NCI-H2196 (cell line): ENCODE results near the gene POMC.
"Not testable (repeated sequence)": the region's sequence is repeated elsewhere in the genome, so short reads cannot be mapped to it uniquely, and the experiment has no call there.

Experiments
- DNase-seq: peaks from one replicate; lab custom pipeline; 2025; ENCODE audit not compliant: unreplicated experiment; lab: John Stamatoyannopoulos, UW

Gene POMC

GRCh38 chr2:25140535-25140934 is 27.8 kb downstream of the POMC start:
- not testable (repeated sequence) for DNase-seq

GRCh38 chr2:25132693-25133092 is 35.7 kb downstream of the POMC start:
- no peak for DNase-seq

- no peak for DNase-seq
Observed at GRCh38 chr2:25132299-25132635, 36.1 kb downstream of the POMC start.

GRCh38 chr2:25131567-25132298 is 36.6 kb downstream of the POMC start:
- no peak for DNase-seq

GRCh38 chr2:25131253-25131566 is 37.2 kb downstream of the POMC start:
- DNase-seq: no peak

- DNase-seq: no peak
Observed at GRCh38 chr2:25129901-25130520, 38.4 kb downstream of the POMC start.

GRCh38 chr2:25127646-25128045 is 40.7 kb downstream of the POMC start:
- no peak for DNase-seq

- DNase-seq: not testable (repeated sequence)
Observed at GRCh38 chr2:25127071-25127470, 41.3 kb downstream of the POMC start.

GRCh38 chr2:25125976-25126375 is 42.4 kb downstream of the POMC start:
- DNase-seq: no peak

GRCh38 chr2:25125189-25125588 is 43.2 kb downstream of the POMC start:
- no peak for DNase-seq

GRCh38 chr2:25123682-25124081 is 44.7 kb downstream of the POMC start:
- no peak for DNase-seq

- DNase-seq: no peak
Observed at GRCh38 chr2:25122367-25122766, 46.0 kb downstream of the POMC start.

GRCh38 chr2:25119263-25119662 is 49.1 kb downstream of the POMC start:
- no peak for DNase-seq

GRCh38 chr2:25116956-25117355 is 51.4 kb downstream of the POMC start:
- DNase-seq: no peak

GRCh38 chr2:25115902-25116301 is 52.5 kb downstream of the POMC start:
- DNase-seq: no peak

- DNase-seq: no peak
Observed at GRCh38 chr2:25115249-25115883, 53.0 kb downstream of the POMC start.

GRCh38 chr2:25112113-25112512 is 56.3 kb downstream of the POMC start:
- DNase-seq: no peak
